OCI-LY1 (cell line): ENCODE data around the gene TUBA1A.

Experiments used
- CTCF ChIP-seq: fragments of 200-600 bp; sonication (generic), shearing (Covaris generic); IDR thresholded peaks from 2 replicates; pipeline ENCODE4 v1.5.1; 2017; ENCODE audit warnings: mild to moderate bottlenecking, antibody characterized with exemption, low read length, moderate library complexity, mixed read lengths
- EZH2 ChIP-seq: fragments of 200-600 bp; sonication (generic), shearing (Covaris generic); IDR thresholded peaks from 2 replicates; pipeline ENCODE4 v1.8.0; 2017; ENCODE audit warnings: borderline replicate concordance, mixed run types, mild to moderate bottlenecking, antibody characterized with exemption, low read length, moderate library complexity, mixed read lengths

DNA sequence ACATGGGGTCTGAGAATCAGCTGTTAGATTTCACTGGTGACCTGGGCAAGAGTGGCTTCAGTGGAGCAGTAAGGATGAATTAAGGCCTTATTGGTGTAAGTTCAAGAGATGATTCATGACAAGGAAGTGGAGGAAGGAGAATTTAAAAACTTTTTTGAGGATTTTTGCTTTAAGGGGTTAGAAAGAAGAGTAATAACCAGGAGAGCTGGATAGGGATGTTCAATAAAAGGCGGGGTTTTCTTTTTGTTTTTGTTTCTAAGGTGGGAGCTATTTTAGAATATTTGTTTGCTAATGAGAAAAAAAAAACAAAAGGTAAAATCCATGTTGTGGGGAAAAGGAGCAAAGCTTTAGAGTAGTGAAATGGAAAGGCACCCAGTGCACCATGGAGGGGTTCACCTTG lies 42.5 kb downstream of the TUBA1A start:
- TF ChIP-seq CTCF (no peak), EZH2 (no peak)
